DMS 273 (cell line): ENCODE results near the gene NEUROG1.
"Not testable (repeated sequence)": the region's sequence is repeated elsewhere in the genome, so short reads cannot be mapped to it uniquely, and the experiment has no call there.

Experiments
- DNase-seq: peaks from one replicate; lab custom pipeline; 2025; ENCODE audit not compliant: unreplicated experiment; lab: John Stamatoyannopoulos, UW

NEUROG1 gene

DNA sequence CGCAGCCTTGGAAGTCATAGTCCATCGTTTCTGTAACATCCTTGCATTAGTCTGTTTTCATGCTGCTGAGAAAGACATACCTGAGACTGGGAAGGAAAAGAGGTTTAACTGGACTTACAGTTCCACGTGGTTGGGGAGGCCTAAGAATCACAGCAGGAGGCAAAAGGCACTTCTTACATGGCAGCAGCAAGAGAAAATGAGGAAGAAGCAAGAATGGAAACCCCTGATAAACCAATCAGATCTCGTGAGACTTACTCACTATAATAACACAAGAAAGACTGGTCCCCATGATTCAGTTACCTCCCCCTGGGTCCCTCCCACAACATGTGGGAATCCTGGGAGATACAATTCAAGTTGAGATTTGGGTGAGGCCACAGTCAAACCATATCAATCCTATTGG lies 40.2 kb downstream of the NEUROG1 start:
- DNase-seq: not testable (repeated sequence)

DNA sequence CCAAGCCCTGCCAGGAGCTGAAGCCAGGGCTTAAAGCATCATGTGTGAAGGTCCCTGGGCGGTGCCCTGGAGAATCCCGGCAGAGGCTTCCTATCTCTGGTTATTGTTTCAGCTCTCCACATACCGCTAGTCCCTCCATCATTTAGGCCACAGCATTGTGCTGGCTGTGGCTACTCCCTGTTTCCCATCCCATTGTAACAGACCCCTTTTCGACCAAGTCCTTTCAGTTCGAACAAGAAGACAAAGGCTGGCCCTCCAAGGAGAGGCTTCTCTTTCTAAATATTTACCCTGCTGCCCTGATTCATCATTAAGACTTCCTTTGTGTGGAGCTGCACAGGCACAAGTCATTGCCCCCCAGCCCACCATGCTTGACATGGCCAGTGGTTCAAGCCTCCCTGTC lies 41.6 kb downstream of the NEUROG1 start:
- no peak for DNase-seq

DNA sequence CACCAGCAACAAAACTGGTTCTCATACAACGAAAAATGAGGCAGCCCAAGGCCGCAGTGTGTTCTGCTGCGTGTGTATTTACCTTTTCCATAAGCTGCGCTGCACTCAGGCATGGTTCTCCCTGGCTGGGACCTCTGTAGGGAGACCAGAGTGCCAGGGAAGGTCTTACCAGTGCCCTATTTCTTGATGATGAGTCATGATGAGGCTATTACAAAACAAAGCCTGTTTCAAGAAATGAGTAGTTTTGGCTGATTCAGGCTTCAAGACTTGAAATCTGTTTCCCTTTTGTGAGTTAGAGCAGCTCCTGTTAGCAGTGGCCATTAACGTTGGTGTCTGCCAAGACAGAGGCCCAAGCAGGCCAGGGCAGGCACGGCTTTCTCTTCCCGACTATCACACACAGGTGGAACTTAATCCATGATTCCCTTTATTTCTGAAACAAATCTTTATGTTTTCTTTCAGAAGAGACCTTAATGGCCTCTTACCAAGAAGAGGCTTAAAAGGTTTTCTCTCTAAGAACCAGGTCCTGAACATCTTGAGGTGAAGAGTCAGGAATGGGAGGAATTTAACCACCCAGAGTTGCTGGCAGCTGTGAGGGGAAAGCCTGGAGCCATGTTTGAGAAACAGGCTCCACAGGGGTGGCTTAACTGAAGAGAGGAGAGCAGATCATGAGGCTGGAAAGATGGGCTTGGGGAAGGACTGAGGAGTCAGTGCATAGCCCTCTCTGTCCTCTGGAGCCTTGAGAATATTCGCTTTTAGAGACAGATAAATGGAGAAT lies 42.2 kb downstream of the NEUROG1 start:
- DNase-seq: peak; percentile 36

DNA sequence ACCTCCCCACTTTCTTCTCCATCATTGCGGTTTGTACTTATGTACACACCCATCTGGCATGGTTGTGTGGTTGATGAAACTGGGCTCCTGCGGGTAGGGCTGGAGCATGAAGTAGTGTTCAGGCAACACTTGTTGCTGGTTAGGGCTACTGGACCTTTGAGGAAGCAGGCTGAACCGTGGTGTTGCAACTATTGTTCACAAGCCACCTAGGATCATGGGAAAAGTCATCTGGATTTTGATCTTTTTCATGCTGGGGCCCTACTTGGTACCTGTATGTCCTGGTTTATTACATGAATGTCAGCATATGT lies 43.5 kb downstream of the NEUROG1 start:
- peak; percentile 58 for DNase-seq

DNA sequence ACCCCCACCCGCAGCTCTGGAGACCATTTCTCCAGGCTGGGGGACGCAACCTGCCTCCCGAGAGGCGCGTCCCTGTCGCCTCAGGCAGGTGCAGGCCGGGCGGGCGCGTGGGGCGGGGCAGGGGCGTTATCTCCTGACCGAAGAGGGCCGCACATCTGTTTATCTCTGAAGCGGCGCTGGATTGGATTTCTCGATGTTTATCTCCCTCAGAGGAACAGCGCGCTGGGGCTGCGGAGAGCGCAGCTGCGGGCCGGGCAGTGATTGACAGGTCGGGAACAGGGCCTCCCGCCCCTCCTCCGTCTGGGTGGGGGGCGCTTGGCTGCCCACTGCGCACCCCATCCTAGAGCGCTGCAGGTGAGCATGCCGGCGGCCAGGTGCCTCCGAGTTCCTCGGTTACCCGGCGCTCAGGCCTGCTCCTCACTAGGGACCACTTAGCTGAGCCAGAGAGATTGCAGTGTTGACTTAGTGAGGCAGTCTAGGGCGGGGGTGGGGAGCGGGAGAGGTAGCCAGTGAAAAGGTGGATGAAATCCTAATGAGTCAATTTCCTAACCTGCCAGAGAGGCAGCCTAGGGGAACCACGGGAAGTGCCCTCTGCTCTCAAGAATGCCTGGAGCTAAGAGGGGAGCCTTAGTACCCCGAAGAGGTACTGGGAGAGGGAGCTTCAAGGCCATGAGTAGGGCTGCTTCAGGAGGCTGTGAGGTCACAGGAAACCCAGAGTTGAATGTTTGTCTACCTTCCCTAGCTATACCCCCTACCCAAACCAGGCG lies 44.0 kb downstream of the NEUROG1 start:
- DNase-seq: peak; percentile 80

DNA sequence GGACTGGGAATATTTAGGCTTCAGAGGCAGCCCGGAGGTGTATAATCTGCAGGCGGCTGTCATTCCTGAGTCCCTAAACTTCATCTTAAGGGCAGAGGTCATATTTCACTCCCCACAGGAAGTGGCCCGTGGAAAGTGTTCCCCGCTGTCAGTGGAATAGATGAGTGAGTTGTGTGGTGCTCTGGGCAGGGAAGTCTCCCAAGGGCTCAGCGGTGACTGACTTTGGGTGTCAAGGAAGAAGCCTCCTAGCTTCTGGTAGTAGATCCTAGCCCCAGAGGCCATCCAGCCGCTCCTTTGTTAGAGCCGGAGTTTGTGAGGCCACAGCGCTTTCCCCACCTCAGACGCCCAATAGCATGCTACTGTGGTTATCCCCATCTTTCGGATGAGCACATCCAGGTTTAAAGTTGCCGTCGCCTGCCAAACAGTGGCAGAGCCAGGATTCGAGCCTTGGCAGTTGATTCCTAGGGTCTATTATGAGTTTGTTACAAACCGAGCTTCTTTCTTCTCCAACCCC lies 44.7 kb downstream of the NEUROG1 start:
- DNase-seq: no peak

DNA sequence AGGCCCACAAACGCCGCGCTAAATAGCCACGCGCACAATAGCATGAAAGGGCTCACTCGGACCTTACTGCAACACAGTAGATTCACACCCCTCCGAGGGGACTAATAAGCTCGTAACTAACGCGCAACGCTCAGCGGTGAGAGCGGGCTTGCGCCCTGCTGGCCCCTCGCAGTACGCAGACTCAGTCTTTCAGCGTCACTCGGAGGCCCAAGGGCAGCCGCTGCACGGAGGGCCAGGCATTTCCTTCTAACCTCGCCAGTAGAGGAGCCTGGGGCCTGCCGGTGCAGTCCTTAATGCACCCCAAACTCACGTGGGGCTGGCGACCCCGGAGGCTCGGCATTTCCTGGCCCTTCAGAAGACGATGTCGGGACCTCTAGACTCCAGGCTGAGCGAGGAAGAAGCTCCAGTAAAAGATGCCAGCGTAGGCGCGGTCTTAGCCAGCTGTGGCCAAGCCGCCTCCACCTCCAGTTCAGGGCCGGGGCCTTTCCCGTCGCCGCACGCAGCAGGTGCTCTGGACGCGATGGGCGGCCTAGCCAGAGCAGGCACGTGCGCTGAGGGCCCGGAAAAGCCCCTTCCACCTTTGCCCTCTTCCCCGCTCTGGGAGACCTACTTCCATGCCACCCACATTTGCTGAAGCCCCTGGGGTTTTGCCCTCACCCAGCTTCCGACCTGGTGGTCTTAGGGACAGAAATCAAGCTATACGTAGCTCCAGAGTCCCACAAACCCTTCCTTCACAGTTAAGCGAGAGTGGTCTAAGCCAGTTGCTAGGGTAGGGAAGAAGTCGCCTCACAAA lies 45.3 kb downstream of the NEUROG1 start:
- DNase-seq: no peak

DNA sequence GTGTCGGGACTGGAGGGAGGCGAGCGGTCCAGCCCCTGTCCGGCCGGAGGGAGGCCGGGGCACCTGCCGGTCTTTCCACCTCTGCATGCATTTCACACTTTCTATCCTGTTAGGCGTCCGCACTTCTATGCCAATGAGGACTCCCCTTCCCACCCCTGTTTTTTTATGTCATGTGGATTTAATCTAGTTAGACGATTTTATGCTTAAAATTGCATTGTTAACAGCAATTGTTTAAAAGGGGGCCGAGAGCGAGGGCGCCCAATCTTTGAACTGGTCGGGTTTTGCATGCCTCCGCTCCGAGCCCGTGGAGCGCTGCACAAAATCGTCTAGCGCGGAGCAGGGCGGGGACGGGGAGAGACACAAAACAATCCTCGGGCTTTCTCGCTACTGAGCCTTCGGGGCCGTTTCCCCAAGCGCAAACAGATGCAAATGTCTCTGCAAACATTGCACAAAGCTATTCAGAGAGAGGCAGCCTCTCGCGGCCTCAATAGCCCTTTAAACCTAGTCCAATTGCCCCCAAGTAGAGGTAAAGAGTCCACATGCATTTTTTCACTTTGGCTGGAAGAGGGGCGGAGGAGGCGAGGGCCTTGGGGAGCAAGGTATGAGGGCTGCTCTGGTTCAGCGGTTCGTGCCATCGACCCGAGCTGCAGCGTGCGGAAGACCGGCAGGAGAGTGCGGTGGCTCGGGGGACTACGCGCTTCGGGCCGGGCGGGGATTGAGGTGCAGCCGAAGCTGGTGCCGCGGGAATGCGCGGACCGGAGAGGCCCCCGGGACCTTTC lies 46.1 kb downstream of the NEUROG1 start:
- no peak for DNase-seq

DNA sequence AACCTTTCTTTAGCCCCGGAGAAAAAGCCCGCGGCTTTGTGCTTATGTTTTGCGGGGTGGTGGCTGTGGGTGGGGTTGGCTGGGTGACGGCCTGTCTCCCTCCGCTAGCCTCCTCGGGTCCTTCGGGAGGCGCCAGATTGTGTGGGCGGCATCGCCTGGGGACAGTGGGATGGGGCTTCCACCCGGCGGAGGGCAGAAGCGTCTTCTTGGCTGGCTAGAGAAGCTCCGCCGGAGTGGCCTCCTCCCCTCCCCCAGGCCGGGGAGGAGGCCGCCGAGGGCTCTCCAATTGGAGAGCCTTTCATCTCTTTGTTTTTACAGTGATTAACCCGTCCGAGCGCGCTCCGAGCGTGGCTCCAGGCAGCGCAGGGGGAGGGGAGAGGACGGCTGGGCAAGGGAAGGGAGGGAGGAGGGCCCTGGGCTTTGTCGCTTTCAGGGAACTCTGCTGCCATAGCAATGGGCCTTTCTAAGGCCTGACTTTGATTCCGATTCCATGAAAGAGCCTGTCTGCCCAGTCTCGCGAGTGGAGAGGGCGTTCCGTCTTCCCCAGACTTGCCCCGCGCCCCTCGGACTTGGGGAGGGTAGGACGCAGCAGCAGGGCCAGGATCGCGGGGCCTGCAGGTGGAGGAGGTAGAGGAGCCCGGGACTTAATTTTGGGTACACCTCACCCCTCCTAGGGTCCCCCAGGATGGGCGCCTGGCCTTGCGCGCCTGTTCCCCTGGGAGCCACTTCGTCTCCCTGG lies 46.9 kb downstream of the NEUROG1 start:
- DNase-seq: peak; percentile 95

DNA sequence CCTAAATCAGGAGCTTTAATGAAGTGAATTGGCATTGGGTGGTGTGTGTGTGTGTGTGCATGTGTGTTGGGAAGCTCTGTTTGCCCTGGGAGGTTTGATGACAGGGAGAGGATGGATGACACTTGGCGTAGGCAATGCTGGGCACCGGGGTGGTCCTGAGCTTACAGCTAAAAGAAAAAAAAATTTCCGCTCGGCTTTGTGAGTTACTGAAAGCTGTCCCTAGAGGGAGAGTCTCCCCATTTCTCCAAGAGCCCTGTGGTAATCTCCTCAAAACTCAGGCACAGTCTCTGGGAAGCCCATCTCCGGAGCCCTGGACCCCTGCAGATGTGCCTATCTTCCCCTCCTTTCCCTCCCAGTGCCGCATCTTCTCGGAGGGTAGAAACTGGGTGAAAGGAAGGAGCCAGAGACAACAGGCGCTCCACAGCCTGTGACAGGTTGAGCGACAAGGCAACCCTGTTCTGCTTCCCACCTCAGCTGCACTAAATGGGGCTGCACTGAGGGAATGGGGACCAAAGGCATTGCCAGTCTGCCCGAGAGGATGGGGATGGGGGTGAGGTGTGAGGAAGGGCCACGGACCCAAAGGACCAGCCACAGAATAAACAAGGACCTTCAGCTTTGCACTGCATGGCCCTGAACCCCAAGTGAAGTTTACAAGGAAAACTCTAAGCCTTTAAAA lies 47.8 kb downstream of the NEUROG1 start:
- DNase-seq: peak; percentile 54

DNA sequence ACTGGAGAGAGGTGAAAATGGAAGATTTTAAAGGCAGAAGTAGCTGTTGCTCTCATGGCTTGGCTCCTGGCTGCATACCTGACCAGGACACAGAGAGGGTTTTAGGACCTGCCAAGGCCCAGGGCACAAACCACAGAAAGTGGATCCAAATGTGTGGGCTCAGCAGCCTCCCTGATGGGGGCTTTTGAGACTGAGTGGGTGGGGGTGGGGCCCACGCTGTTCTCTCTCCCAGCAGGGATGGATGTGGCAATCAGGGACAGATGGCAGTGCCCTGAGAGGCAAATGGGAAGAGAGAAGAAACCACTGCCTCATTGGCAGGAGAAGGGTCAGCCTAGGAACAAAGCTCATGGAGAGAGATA lies 48.7 kb downstream of the NEUROG1 start:
- peak; percentile 81 for DNase-seq

DNA sequence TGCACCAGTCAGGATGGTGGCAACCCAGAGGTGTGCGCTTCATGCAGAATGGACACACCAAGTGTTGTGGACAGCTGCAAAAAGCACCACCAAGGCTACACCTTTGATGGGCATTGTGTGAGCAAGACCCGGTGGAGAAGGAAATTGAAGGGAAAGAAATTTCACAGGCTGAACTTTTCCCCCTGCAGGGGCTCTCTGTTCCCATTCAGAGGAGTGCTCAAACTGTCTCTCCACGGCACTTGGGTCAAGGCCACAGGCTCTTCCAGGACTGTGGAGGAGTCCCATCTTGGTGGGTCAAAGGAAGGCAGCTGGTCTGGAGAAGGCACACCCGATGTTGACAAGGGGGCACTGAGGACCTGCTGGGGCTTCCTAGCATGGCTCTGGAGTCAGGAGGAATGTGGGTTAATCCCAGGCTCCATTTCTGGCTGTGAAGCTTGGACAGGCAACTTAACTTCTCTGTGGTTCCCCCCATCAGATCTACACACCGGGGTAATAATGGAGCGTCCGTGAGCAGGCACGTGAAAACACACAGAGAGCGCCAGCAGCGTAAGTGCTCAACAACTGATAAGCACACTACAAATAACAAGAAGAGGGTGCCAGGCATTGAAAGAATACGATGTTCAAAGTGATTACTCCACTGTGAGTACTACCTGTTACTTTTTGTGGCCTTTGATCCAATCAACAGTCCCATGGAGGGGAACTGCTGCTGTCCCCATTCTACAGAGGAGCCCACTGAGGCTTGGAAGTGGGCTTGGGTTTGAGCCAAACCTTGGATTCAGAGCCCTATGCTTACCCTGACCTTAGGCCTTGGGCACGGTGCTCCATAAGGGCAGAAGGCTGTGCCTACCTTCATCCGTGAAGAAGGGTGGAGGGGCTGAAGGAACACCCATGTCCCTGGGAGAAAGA lies 49.4 kb downstream of the NEUROG1 start:
- DNase-seq: no peak

DNA sequence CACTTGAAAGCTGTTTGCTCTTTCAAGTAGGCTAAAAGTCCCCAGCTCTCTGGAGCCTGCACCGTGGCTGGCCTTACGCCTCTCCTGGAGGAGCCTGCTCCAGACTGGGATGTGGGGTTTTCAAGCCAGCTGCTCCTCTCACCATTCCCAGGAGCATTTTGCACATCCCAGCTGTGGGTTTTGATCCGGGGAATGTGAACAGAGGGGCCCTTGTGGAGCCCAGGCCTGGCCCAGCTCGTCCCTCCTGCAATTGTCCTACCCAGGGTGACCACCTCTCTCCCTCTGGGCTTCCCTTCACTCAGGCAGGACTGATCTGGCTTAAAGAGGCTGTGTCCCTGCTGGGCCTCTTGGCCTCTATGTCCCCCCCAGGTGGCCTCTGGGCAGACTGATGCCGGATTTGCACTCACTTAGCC lies 51.1 kb downstream of the NEUROG1 start:
- peak; percentile 59 for DNase-seq
